Liver (tissue), 3 donors: ENCODE data around the gene ADCY9.

Experiments
- GABPA ChIP-seq, 2 donors: IDR thresholded peaks in 1 of 2; conservative IDR thresholded peaks in 1 of 2; 2 replicates each; pipeline ENCODE4 v1.6.1; 2016; ENCODE audit warnings: antibody characterized with exemption in 2 of 2, mild to moderate bottlenecking in 1 of 2, moderate library complexity in 1 of 2
- HNF4A ChIP-seq, 2 donors: conservative IDR thresholded peaks; 2 replicates each; pipeline ENCODE4 v1.6.1; 2016; ENCODE audit warnings: antibody characterized with exemption in 2 of 2, mild to moderate bottlenecking in 2 of 2
- HNF4G ChIP-seq: IDR thresholded peaks from 2 replicates; pipeline ENCODE4 v1.6.1; 2016; ENCODE audit warnings: antibody characterized with exemption
- RAD21 ChIP-seq, 2 donors: IDR thresholded peaks; 2 replicates each; pipeline ENCODE4 v1.6.1; 2016; ENCODE audit warnings: antibody characterized with exemption in 2 of 2, mild to moderate bottlenecking in 2 of 2
- RXRA ChIP-seq, 2 donors: IDR thresholded peaks; 2 replicates each; pipeline ENCODE4 v1.6.1; 2017 to 2018; ENCODE audit warnings: antibody characterized with exemption in 2 of 2, mild to moderate bottlenecking in 1 of 2
- YY1 ChIP-seq: IDR thresholded peaks from 2 replicates; pipeline ENCODE4 v1.6.1; 2016; ENCODE audit warnings: antibody characterized with exemption, mild to moderate bottlenecking
- TF ChIP-seq, protein P1 (sequence below): fragments of 150-350 bp; IDR thresholded peaks from 2 replicates; pipeline ENCODE4 v1.5.1; 2017; ENCODE audit warnings: improper control_type of control experiment, low read depth, low read length; ENCODE audit not compliant: missing input control
- TF ChIP-seq, protein P2 (sequence below): IDR thresholded peaks from 2 replicates; pipeline ENCODE4 v1.6.1; 2016; ENCODE audit warnings: antibody characterized with exemption, mild to moderate bottlenecking
- TF ChIP-seq, protein P3 (sequence below): IDR thresholded peaks from 2 replicates; pipeline ENCODE4 v1.6.1; 2016; ENCODE audit warnings: antibody characterized with exemption
- donor health status: healthy.
- donor health status: healthy.

DNA sequence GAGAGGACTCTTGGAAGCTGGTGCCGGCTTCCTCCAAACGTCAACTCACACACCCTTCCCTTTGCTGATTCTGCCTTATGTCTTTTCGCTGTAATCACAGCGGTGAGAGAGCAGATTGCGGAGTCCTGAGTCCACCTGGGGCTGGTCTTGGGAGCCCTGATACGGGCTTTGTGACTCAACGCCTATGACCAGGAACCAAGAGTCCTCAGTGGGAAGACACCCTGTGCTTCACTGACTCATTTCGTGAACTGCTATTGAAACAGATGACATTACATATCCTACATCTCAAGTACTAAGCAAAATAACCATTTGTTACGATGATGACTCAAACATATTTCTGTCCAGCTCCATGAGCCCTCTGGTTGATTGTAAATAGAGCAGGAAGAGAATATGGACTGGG, 145.0 kb downstream of the ADCY9 start:
- TF ChIP-seq, protein P1, sequence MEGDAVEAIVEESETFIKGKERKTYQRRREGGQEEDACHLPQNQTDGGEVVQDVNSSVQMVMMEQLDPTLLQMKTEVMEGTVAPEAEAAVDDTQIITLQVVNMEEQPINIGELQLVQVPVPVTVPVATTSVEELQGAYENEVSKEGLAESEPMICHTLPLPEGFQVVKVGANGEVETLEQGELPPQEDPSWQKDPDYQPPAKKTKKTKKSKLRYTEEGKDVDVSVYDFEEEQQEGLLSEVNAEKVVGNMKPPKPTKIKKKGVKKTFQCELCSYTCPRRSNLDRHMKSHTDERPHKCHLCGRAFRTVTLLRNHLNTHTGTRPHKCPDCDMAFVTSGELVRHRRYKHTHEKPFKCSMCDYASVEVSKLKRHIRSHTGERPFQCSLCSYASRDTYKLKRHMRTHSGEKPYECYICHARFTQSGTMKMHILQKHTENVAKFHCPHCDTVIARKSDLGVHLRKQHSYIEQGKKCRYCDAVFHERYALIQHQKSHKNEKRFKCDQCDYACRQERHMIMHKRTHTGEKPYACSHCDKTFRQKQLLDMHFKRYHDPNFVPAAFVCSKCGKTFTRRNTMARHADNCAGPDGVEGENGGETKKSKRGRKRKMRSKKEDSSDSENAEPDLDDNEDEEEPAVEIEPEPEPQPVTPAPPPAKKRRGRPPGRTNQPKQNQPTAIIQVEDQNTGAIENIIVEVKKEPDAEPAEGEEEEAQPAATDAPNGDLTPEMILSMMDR: no peak
- TF ChIP-seq GABPA (IDR thresholded peaks at IDR 0.05 in 1 of 2, conservative IDR thresholded peaks at IDR 0.05 in 1 of 2) (no peak), YY1 (no peak), RAD21 (IDR thresholded peaks at IDR 0.05) (no peak), HNF4G (no peak), RXRA (IDR thresholded peaks at IDR 0.05) (no peak), HNF4A (conservative IDR thresholded peaks at IDR 0.05) (no peak)
- TF ChIP-seq, protein P2, sequence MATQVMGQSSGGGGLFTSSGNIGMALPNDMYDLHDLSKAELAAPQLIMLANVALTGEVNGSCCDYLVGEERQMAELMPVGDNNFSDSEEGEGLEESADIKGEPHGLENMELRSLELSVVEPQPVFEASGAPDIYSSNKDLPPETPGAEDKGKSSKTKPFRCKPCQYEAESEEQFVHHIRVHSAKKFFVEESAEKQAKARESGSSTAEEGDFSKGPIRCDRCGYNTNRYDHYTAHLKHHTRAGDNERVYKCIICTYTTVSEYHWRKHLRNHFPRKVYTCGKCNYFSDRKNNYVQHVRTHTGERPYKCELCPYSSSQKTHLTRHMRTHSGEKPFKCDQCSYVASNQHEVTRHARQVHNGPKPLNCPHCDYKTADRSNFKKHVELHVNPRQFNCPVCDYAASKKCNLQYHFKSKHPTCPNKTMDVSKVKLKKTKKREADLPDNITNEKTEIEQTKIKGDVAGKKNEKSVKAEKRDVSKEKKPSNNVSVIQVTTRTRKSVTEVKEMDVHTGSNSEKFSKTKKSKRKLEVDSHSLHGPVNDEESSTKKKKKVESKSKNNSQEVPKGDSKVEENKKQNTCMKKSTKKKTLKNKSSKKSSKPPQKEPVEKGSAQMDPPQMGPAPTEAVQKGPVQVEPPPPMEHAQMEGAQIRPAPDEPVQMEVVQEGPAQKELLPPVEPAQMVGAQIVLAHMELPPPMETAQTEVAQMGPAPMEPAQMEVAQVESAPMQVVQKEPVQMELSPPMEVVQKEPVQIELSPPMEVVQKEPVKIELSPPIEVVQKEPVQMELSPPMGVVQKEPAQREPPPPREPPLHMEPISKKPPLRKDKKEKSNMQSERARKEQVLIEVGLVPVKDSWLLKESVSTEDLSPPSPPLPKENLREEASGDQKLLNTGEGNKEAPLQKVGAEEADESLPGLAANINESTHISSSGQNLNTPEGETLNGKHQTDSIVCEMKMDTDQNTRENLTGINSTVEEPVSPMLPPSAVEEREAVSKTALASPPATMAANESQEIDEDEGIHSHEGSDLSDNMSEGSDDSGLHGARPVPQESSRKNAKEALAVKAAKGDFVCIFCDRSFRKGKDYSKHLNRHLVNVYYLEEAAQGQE: no peak
- TF ChIP-seq, protein P3, sequence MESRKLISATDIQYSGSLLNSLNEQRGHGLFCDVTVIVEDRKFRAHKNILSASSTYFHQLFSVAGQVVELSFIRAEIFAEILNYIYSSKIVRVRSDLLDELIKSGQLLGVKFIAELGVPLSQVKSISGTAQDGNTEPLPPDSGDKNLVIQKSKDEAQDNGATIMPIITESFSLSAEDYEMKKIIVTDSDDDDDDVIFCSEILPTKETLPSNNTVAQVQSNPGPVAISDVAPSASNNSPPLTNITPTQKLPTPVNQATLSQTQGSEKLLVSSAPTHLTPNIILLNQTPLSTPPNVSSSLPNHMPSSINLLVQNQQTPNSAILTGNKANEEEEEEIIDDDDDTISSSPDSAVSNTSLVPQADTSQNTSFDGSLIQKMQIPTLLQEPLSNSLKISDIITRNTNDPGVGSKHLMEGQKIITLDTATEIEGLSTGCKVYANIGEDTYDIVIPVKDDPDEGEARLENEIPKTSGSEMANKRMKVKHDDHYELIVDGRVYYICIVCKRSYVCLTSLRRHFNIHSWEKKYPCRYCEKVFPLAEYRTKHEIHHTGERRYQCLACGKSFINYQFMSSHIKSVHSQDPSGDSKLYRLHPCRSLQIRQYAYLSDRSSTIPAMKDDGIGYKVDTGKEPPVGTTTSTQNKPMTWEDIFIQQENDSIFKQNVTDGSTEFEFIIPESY: no peak
